Stomach (tissue), 4 donors: ENCODE data around the gene CCL18.
"Not testable (repeated sequence)": the region's sequence is repeated elsewhere in the genome, so short reads cannot be mapped to it uniquely, and the experiment has no call there.

Experiments used
- CTCF ChIP-seq, 7 experiments: fragments of 450-650 bp in 4 of 7; fragments of 200-600 bp in 3 of 7; sonication (generic) in 3 of 7; IDR thresholded peaks; one replicate each; pipeline ENCODE4 v1.5.1; 2016 to 2019; ENCODE audit warnings: antibody characterized with exemption in 7 of 7, control low read depth in 2 of 7, mild to moderate bottlenecking in 1 of 7
- EP300 ChIP-seq: sonication (generic); formaldehyde crosslinking; IDR thresholded peaks from one replicate; pipeline ENCODE4 v1.6.1; 2017; ENCODE audit warnings: antibody characterized with exemption
- POLR2A ChIP-seq, 4 donors: fragments of 450-650 bp; IDR thresholded peaks; one replicate each; pipeline ENCODE4 v1.6.1; 2016; ENCODE audit warnings: antibody characterized with exemption in 4 of 4, control low read depth in 2 of 4, mild to moderate bottlenecking in 1 of 4, moderate library complexity in 1 of 4
- POLR2AphosphoS5 ChIP-seq, 3 donors: sonication (generic); formaldehyde crosslinking; IDR thresholded peaks; one replicate each; pipeline ENCODE4 v1.6.1; 2016; ENCODE audit warnings: antibody characterized with exemption in 3 of 3

- TF ChIP-seq EP300; POLR2A (IDR thresholded peaks at IDR 0.05); CTCF (IDR thresholded peaks at IDR 0.05); POLR2AphosphoS5 (IDR thresholded peaks at IDR 0.05): not testable (repeated sequence)
Measured at GRCh38 chr17:36081681-36082471, 17.8 kb downstream of the CCL18 start.
